HEK293 (cell line): ENCODE data around the gene SLC6A6.

Source experiments
- CTCF ChIP-seq: fragments of 450-650 bp; formaldehyde crosslinking; IDR thresholded peaks from 2 replicates; pipeline ENCODE4 v1.5.1; 2016; ENCODE audit warnings: missing biosample characterization, missing genetic modification characterization
- TCF7L2 ChIP-seq: IDR thresholded peaks from 2 replicates; pipeline ENCODE4 v1.6.1; 2011; ENCODE audit warnings: low read depth, mild to moderate bottlenecking, inconsistent platforms, low read length, moderate library complexity, borderline replicate concordance
- ZNF148 ChIP-seq: fragments of 450-650 bp; formaldehyde crosslinking; IDR thresholded peaks from 2 replicates; pipeline ENCODE4 v1.5.0; 2017; ENCODE audit warnings: missing biosample characterization, missing genetic modification characterization, borderline replicate concordance
- ZNF266 ChIP-seq: fragments of 450-650 bp; formaldehyde crosslinking; IDR thresholded peaks from 2 replicates; pipeline ENCODE4 v1.5.1; 2016; ENCODE audit warnings: missing biosample characterization, missing genetic modification characterization, low read depth
- ZNF274 ChIP-seq, 2 experiments: fragments of 200-500 bp in 1 of 2; fragments of 450-650 bp in 1 of 2; sonication (Bioruptor generic) in 1 of 2; formaldehyde crosslinking in 1 of 2; IDR thresholded peaks; 2 replicates each; pipeline versions ENCODE4 v1.5.1 to v1.6.1; 2014 to 2016; ENCODE audit warnings: borderline replicate concordance in 1 of 2, inconsistent platforms in 1 of 2, low read length in 1 of 2, missing biosample characterization in 1 of 2, missing genetic modification characterization in 1 of 2
- ZNF530 ChIP-seq: fragments of 450-650 bp; formaldehyde crosslinking; IDR thresholded peaks from 2 replicates; pipeline ENCODE4 v1.5.1; 2016; ENCODE audit warnings: low read depth, missing biosample characterization, missing genetic modification characterization

GRCh38 chr3:14414846-14415464 is 12.5 kb downstream of the SLC6A6 start:
- TF ChIP-seq CTCF (tag by site-specific recombination) (no peak), ZNF274 (IDR thresholded peaks at IDR 0.05; ENCODE audit: low read length) (no peak), ZNF274 (tag by site-specific recombination; IDR thresholded peaks at IDR 0.05; ENCODE audit: borderline replicate concordance) (no peak), ZNF530 (tag by site-specific recombination) (no peak), TCF7L2 (no peak), ZNF266 (tag by site-specific recombination) (no peak), ZNF148 (tag by site-specific recombination) (no peak)
